Smooth muscle cell (in vitro differentiated cells): ENCODE data around the gene OPCML. TPM values are rescaled to one million over a fixed set of nuclear protein-coding genes. Genes with fewer than 3 reads are reported as not detected.

ENCODE experiments used
- DNase-seq: peaks from one replicate; lab custom pipeline; 2025; ENCODE audit not compliant: unreplicated experiment; lab: John Stamatoyannopoulos, UW
- H2AFZ ChIP-seq: fragments of 200-600 bp; sonication (generic); 2 replicates; pipeline ENCODE4 v1.6.0; 2016; ENCODE audit warnings: antibody characterized with exemption, low read depth, mild to moderate bottlenecking
- H3F3A ChIP-seq: fragments of 200-600 bp; sonication (generic); 2 replicates; pipeline ENCODE4 v1.6.0; 2017; ENCODE audit warnings: antibody characterized with exemption, low read depth
- H3K27ac ChIP-seq: fragments of 200-600 bp; sonication (generic); 2 replicates; pipeline ENCODE4 v1.5.1; 2016; ENCODE audit warnings: low read depth, mild to moderate bottlenecking
- H3K27me3 ChIP-seq: fragments of 200-600 bp; sonication (generic); 2 replicates; pipeline ENCODE4 v1.6.1; 2016; ENCODE audit warnings: low read depth, mild to moderate bottlenecking
- H3K36me3 ChIP-seq: fragments of 200-600 bp; sonication (generic); 2 replicates; pipeline ENCODE4 v1.5.1; 2016; ENCODE audit warnings: low read depth
- H3K4me1 ChIP-seq: fragments of 200-600 bp; sonication (generic); 2 replicates; pipeline ENCODE4 v1.5.1; 2016; ENCODE audit warnings: low read depth
- H3K4me2 ChIP-seq: fragments of 200-600 bp; sonication (generic); 2 replicates; pipeline ENCODE4 v1.6.0; 2016; ENCODE audit warnings: mild to moderate bottlenecking
- H3K4me3 ChIP-seq: fragments of 200-600 bp; sonication (generic); 2 replicates; pipeline ENCODE4 v1.5.1; 2016; ENCODE audit warnings: mild to moderate bottlenecking
- H3K79me2 ChIP-seq: fragments of 200-600 bp; sonication (generic); 2 replicates; pipeline ENCODE4 v1.6.0; 2016; ENCODE audit warnings: low read depth, mild to moderate bottlenecking
- H3K9ac ChIP-seq: fragments of 200-600 bp; sonication (generic); 2 replicates; pipeline ENCODE4 v1.6.0; 2016; ENCODE audit warnings: low read depth
- H3K9me3 ChIP-seq: fragments of 200-600 bp; sonication (generic); replicated peaks from 2 replicates; pipeline ENCODE4 v1.5.1; 2016; ENCODE audit warnings: low read depth
- H4K20me1 ChIP-seq: fragments of 200-600 bp; sonication (generic); 2 replicates; pipeline ENCODE4 v1.6.0; 2016; ENCODE audit warnings: low read depth
- CTCF ChIP-seq: fragments of 200-600 bp; sonication (generic); IDR thresholded peaks from 2 replicates; pipeline ENCODE4 v1.5.1; 2017; ENCODE audit warnings: borderline replicate concordance, mild to moderate bottlenecking, antibody characterized with exemption; ENCODE audit not compliant: insufficient read depth, poor library complexity, severe bottlenecking
- WGBS: methylation state at CpG from one replicate; pipeline ENCODE4 v1.1.7; 2016; ENCODE audit warnings: low lambda C conversion rate; 5-methylcytosine and 5-hydroxymethylcytosine counted together
- polyA plus RNA-seq: library from polyadenylated mRNA; unstranded; fragments of >200 nt; fragmentation: Nextera tagmentation; extraction: Ambion mirVana; gene quantifications from 2 replicates; pipeline ENCODE4 v1.2.1, GENCODE V29; 2016
- total RNA-seq: library from RNA; depleted of rRNA; stranded (reverse); fragments of >200 nt; gene quantifications from 2 replicates; pipeline ENCODE4 v1.2.3, GENCODE V29; 2014

OPCML gene
- total and polyA plus RNA-seq, 2 experiments from 2014 or later, result 0.42 to 0.58 TPM

GRCh38 chr11:132531921-132532320, 1000.4 kb downstream of the OPCML start:
- Histone ChIP-seq H3K79me2 (no peaks in the 10 kb centered on the region), H3K4me3 (no peak overlapping the region), H3F3A (no peaks in the 10 kb centered on the region), H3K4me1 (no peaks in the 10 kb centered on the region), H3K27me3 (peaks cover 1% of the 10 kb centered on the region), H3K9me3 (no peaks in the 10 kb centered on the region), H3K4me2 (no peak overlapping the region), H3K9ac (no peak overlapping the region), H4K20me1 (no peaks in the 10 kb centered on the region), H2AFZ (no peak overlapping the region), H3K36me3 (no peaks in the 10 kb centered on the region), H3K27ac (no peak overlapping the region)
- 58% methylated on average over 6 of the region's 6 CpGs for WGBS
- no peak for TF ChIP-seq CTCF
- DNase-seq, result no peak

- no peaks in the 10 kb centered on the region for H3K4me1 ChIP-seq
- no peak for DNase-seq
- no peak overlapping the region for H3K4me3 ChIP-seq
- no peak overlapping the region for H3K4me2 ChIP-seq
- peaks cover 4% of the 10 kb centered on the region for H3K27me3 ChIP-seq
- no peaks in the 10 kb centered on the region for H4K20me1 ChIP-seq
- no peak for TF ChIP-seq CTCF
- H3K27ac ChIP-seq, result no peak overlapping the region
- H3K79me2 ChIP-seq, result no peaks in the 10 kb centered on the region
- H3F3A ChIP-seq, result no peaks in the 10 kb centered on the region
- H3K9ac ChIP-seq, result no peak overlapping the region
- no peak overlapping the region for H2AFZ ChIP-seq
- no peaks in the 10 kb centered on the region for H3K9me3 ChIP-seq
- H3K36me3 ChIP-seq, result no peaks in the 10 kb centered on the region
These were observed 1004.1 kb downstream of the OPCML start for GRCh38 chr11:132528181-132528580.

GRCh38 chr11:132523929-132524328, 1008.4 kb downstream of the OPCML start:
- Histone ChIP-seq H3K36me3 (no peaks in the 10 kb centered on the region), H3K4me1 (no peaks in the 10 kb centered on the region), H3K27ac (no peak overlapping the region), H3K9ac (no peak overlapping the region), H3K79me2 (no peaks in the 10 kb centered on the region), H3K4me3 (no peak overlapping the region), H4K20me1 (no peaks in the 10 kb centered on the region), H3F3A (no peaks in the 10 kb centered on the region), H3K4me2 (no peak overlapping the region), H3K9me3 (no peaks in the 10 kb centered on the region), H3K27me3 (peaks cover 4% of the 10 kb centered on the region), H2AFZ (no peak overlapping the region)
- DNase-seq, result no peak
- WGBS, result 78% methylated on average over 4 of the region's 4 CpGs
- TF ChIP-seq CTCF, result no peak

GRCh38 chr11:132520199-132520598, 1012.1 kb downstream of the OPCML start:
- Histone ChIP-seq H3K27ac (no peak overlapping the region), H3K4me1 (no peaks in the 10 kb centered on the region), H3K79me2 (no peaks in the 10 kb centered on the region), H4K20me1 (no peaks in the 10 kb centered on the region), H2AFZ (no peak overlapping the region), H3K4me3 (no peak overlapping the region), H3F3A (no peaks in the 10 kb centered on the region), H3K9me3 (no peaks in the 10 kb centered on the region), H3K27me3 (no peaks in the 10 kb centered on the region), H3K4me2 (no peak overlapping the region), H3K9ac (no peak overlapping the region), H3K36me3 (no peaks in the 10 kb centered on the region)
- TF ChIP-seq CTCF, result no peak
- DNase-seq, result no peak
- WGBS, result 94% methylated on average over 1 of the region's 1 CpG
